ENCODE measurements around the gene STK25. TPM values are rescaled to one million over a fixed set of nuclear protein-coding genes. Genes with fewer than 3 reads are reported as not detected.

The STK25 gene
- total RNA-seq, 1 donor from 2014 or later = 256 TPM

GRCh38 chr2:241516520-241516965 is 8.2 kb upstream of the STK25 start:
- DNase-seq (ENCODE audit: low read depth) = no peak
- TF ChIP-seq CTCF (conservative IDR thresholded peaks at IDR 0.05; ENCODE audit: low read depth, low read length) = no peak
- no peak overlapping the region for H3K4me3 ChIP-seq (ENCODE audit: low read depth, low read length)

GRCh38 chr2:241514986-241515737 is 6.8 kb upstream of the STK25 start:
- no peak overlapping the region for H3K4me3 ChIP-seq (ENCODE audit: low read depth, low read length)
- TF ChIP-seq CTCF (conservative IDR thresholded peaks at IDR 0.05; ENCODE audit: low read depth, low read length) = no peak
- no peak for DNase-seq (ENCODE audit: low read depth)

GRCh38 chr2:241514553-241514952 is 6.2 kb upstream of the STK25 start:
- no peak for DNase-seq (ENCODE audit: low read depth)

GRCh38 chr2:241511091-241511741 is 2.8 kb upstream of the STK25 start:
- H3K4me3 ChIP-seq (ENCODE audit: low read depth, low read length) = no peak overlapping the region
- no peak for TF ChIP-seq CTCF (conservative IDR thresholded peaks at IDR 0.05; ENCODE audit: low read depth, low read length)
- DNase-seq (ENCODE audit: low read depth) = no peak

More at GRCh38 chr2:241514553-241514952, 6.2 kb upstream of the STK25 start:
- no peak overlapping the region for H3K4me3 ChIP-seq (ENCODE audit: low read depth, low read length)
- TF ChIP-seq CTCF (conservative IDR thresholded peaks at IDR 0.05; ENCODE audit: low read depth, low read length) = no peak

GRCh38 chr2:241509155-241509784 is 886 bp upstream of the STK25 start:
- TF ChIP-seq CTCF (conservative IDR thresholded peaks at IDR 0.05; ENCODE audit: low read depth, low read length) = no peak
- H3K4me3 ChIP-seq (ENCODE audit: low read depth, low read length) = peak overlapping the region; percentile 92
- DNase-seq (ENCODE audit: low read depth) = no peak

- TF ChIP-seq CTCF (conservative IDR thresholded peaks at IDR 0.05; ENCODE audit: low read depth, low read length) = no peak
- peak overlapping the region; percentile 92 for H3K4me3 ChIP-seq (ENCODE audit: low read depth, low read length)
- DNase-seq (ENCODE audit: low read depth) = no peak
Measured at GRCh38 chr2:241507430-241508239, 749 bp downstream of the STK25 start.
